Sciatic nerve (tissue), 2 donors: ENCODE measurements around the gene HOXD9. TPM values are rescaled to one million over a fixed set of nuclear protein-coding genes. Genes with fewer than 3 reads are reported as not detected.
A peak's percentile ranks its signal among the peaks of the same experiment; 100 is the strongest.

Experiments
- ATAC-seq: fragments of 200-7000 bp; cut with Tn5 transposase; one replicate; pipeline ENCODE4 v1.9.1; 2020; ENCODE audit warnings: mild to moderate bottlenecking, moderate library complexity
- DNase-seq: peaks from one replicate; pipeline ENCODE4 v3.0.0-alpha.2; 2020; ENCODE audit warnings: low spot score
- intact Hi-C: fragments of 100-400 bp; cut with DNase I; formaldehyde crosslinking; loops from one replicate; pipeline ENCODE4 v1.14.2; 2022
- total RNA-seq: library from RNA; stranded (reverse); fragmentation: NEBNext Ultra II Directional; extraction: Animal tissue kit (Norgen Biotek cat#: 25700); gene quantifications from one replicate; pipeline ENCODE4 v1.2.1, GENCODE V29; 2021
- donor health status: DM: no; HTN: no; CAD: no.
- donor health status: DM: no; HTN: no; CAD: no.

Gene HOXD9
- total RNA-seq, 1 donor from 2014 or later, result 4.9 TPM

DNA sequence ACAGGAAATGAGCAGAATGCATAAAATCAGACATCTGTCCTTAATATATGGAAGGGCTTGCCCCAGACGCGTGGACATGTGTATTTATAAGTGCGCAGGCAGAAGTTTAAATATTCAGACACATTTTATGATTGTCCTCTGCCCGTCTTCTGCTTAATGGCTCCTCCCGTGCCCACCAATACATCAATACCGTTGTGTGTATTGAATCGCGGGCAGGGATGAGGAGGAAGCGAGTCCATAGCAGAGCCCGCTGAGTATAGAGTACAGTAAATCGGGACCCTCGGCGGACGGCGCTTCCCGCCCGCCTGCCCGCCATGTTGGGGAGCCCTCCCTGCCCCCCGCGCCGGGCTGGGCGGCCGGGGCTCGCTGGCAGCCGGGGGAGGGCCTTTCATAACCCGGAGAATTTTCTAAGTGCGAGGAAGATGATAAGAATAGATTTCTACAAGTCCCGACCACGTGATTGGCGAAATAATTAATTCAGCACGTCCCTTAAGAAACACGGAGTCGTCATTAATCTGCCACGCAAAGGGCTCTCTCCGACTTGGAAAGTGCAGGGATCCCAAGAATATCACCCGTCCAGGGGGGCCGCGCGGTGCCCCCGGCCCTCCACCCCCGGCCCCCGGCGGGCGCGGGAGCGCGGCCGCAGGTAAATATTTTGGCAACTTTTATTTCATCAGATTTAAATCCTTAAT, 34.4 kb downstream of the HOXD9 start, which contains the start of gene HOXD3:
HOXD3 (plus strand) TSS at position 501 of the 692 bp plus-strand sequence. CDS start 11,808 bp downstream, outside the sequence.
- intact Hi-C loops, result no loop called here
- no peak for ATAC-seq

DNA sequence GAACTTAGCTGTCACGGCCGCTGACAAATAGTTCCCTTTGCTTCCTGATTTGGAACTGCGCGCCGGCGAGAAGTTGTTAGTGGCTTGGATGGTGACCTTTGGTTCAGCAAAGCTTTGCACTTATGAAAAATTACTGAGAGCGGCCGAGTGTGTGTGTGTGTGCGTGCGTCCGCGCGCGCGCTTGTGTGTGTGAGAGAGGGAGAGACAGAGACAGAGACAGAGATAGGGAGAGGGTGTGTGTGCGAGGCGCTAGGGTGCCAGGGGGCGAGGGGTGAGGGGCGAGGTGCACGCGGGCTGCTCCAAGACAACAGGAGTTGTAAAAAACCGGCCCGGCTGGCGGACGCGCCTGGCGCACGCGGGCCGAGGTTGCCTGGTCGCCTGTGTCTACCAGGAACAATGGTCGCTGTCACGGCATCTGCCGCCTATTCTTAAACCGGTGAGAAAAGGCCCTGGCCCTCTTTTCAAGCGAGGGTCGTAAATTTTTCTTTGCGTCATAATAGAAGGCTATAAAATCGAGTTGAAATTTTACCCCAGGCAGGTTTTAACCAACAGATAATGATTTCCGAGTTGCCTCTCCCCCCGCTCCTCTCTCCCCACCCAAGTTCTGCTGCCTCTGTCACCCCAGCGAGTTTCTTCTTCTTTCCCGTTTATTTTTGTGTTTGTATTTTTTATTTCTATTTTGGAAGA, 35.1 kb downstream of the HOXD9 start:
- ATAC-seq (no peak), DNase-seq (no peak)
- intact Hi-C loops, result no loop called here

More for the DNA sequence above, 34.4 kb downstream of the HOXD9 start, which contains the start of gene HOXD3:
- no peak for DNase-seq

DNA sequence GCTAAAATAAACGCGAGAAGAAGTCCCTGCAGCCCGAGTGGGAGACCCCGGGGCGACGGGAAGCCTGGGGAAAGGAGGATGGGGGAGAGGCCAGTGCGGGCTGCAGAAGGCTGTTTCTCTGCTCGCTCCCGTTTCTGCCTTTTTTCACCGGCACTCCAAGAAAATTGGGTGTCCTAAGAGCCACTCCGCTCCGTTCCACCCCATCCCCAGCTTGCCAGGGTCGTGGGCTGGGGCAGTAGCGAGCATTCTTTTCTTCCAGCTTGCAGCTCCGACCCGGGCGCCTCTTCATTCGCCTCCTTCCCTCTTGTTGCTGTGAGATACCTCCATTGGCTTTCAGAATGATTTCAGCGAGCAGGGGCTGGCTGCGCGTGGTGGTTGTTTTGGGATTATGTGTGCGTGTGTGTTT, 35.7 kb downstream of the HOXD9 start:
- intact Hi-C loops, result no loop called here
- DNase-seq, result no peak
- no peak for ATAC-seq

DNA sequence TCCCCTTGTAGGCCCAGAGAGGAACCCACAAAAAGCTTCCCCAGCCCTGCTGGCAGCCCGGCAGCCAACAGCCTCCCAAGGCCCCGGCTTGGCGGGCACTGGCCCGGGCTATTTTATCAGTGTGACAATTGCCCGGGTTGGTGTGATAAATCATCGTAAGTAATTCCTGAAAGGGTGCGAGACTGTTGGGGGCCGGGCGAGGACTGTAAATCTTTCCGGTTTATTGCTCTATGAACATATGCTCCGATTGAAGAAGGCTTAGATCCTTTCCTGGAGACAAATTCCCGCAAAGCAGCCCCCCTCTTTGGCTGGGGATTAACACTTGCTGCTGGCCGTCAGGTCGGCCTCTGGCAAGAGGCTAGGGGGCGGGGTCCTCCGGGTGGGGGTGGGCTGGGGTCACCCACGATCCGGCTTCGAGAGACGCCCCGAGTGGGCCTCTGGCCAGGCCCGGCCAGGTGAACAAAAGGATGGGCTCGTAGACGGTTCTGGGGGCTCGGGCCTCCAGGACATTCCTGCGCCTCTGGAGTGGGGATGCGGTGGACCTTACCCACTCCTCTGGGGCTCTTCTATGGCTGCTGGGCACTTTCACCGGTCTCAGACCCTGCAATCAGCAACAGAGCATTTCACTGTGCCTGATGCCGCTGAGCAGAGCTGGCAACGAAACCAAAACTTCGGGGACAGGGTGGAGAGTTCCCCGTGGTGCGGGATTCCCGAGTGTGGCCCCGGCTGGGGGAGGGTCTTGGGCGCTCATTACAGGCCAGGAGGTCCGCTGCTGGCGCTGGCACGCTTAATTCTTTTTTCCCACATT, 36.5 kb downstream of the HOXD9 start:
- intact Hi-C loops, result no loop called here
- DNase-seq (no peak), ATAC-seq (no peak)

DNA sequence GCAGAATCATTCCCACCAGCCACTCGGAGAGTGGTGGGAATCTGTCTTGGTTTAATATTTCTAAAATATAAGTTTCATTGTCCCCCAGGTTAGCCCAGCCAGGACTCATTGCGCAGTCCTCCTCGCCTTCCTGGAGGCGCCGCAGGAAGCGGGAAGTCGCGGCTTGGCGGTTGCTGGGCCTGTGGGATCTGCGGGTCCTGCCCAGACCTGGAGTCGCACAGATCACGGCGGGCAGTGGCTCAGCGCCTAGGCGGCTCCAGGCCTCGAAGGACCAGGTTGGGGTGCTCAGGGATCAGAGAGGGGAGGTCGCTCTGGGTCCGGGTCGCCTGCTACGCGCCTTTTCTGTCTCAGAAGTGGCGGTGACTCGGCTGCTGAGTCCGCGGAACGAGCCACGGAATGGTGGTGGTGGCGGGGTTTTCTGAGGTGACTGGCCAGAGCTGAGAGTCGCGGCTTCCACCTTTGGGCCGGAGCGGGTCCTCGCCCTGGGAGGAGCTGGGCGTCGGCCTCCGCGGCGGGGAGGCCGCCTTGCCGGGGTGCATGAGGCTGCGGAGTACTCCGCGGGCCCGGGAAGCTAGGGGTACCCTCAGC, 37.2 kb downstream of the HOXD9 start:
- no peak for ATAC-seq
- intact Hi-C loops, result no loop called here

DNA sequence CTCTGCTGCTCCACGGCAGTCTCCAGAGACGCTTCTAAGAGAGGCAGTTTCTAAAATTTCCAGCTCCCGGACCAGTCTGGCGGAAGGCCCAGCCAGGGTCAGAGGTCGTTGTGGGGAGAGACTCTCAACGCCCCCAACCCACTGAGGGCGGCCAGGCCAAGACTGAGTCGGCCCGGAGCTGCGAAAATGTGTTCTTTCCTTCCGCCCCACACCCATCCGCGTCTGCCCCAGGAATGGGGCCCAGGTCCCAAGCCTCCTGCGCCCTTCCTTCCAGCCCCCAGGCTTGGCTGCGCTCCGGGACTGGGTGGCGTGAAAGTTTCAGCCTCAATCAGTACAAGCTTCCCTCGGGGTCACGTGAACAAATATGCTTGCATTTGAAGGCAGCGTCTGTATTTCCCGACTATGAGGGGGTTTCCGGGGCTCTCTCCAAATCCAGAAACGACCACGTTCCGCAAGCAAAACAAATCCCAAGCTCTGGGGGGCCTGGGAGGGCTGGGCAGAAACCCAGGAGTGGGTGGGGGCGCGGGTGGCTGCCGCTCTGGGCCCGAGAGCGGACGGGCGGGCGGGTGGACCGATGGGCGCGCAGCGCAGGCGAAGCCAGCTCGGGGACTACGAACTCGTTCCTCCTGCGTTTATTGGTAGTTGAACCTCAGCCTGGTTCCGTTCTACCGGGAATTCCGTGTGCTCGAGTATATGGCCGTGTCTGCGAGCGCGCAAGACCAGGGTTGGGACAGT, 37.9 kb downstream of the HOXD9 start:
- intact Hi-C loops, result no loop called here
- no peak for DNase-seq

More for the DNA sequence above, 37.2 kb downstream of the HOXD9 start:
- DNase-seq, result no peak

DNA sequence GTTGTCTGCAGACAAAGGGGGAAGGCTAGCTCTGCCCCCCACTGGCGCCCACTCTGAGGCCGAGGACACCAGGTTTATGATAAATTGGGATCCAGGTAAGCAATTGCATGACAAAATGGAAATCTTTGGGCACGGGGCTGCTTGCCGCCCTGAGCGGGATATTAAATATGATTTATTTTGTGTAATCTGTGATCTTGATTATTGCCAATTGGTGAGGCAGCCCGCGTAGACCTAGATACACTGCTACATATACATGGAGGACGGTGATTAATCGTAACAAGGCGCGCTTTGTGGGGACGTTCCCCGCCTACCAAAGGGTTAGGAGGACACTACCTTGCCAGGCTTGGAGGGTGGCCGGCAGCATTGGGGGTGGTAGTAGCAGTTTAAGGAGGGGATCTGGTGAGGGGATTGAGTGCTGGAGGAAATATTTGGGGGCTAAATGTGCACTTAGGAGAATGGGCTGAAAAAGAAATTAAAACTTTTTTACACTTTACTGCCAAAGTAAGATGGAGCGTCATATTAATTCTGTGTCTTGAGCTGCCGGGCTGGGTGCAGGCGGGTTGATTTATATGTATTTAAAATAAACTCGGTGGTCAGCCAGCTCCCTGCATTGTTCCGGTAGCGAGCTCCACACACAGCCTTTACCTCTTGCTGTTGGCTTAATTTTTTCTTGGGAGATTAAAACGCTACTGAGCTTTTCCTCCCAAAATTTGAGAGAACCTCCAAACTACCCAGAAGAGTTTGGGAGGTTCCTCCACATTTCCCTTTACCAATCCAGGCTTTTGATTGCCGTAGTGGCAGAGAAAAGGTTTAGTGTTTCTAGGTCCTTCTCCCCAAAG, 38.7 kb downstream of the HOXD9 start:
- ATAC-seq (no peak), DNase-seq (no peak)
- intact Hi-C loops, result no loop called here

More for the DNA sequence above, 37.9 kb downstream of the HOXD9 start:
- peak; percentile 24 for ATAC-seq

DNA sequence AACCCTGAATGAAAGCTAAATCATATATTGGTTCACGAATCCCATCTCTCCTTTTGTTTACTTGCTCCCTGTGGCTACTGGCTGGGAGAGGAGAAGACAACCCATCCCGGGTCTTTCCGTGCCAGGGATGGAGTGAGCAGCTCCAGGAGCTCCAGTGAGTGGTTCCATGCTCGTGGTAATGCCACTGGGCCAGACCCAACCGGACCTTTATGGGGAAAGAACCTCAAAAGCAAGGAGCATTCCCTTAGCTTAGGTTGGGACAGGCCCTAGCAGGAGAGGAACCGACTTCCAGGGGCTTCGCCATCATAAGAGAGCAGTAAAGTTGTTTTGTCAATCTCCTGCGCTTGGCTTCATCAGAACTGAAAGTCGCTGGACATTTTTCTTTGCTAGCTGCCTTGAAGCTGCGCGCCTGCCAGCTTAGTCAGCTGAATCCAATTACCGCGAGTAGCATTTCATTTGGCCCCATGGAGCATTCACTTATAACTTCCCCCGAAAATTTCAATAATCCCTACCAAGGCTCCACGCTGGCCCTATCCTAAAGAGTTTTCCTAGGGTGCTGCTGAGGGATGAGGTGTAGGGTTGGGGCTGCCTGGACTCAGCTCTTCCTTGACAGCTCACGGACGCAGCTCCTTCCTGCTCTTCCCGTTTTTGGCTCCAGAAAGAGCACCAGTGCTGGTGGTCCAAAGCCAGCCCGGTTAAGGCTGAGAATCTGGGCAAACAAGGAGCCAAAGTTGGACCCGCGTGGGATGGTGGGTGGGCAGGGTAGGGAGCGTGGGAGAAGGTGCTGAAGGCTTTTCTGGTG, 39.5 kb downstream of the HOXD9 start:
- no peak for DNase-seq
- intact Hi-C loops, result no loop called here
- ATAC-seq, result peak; percentile 15

DNA sequence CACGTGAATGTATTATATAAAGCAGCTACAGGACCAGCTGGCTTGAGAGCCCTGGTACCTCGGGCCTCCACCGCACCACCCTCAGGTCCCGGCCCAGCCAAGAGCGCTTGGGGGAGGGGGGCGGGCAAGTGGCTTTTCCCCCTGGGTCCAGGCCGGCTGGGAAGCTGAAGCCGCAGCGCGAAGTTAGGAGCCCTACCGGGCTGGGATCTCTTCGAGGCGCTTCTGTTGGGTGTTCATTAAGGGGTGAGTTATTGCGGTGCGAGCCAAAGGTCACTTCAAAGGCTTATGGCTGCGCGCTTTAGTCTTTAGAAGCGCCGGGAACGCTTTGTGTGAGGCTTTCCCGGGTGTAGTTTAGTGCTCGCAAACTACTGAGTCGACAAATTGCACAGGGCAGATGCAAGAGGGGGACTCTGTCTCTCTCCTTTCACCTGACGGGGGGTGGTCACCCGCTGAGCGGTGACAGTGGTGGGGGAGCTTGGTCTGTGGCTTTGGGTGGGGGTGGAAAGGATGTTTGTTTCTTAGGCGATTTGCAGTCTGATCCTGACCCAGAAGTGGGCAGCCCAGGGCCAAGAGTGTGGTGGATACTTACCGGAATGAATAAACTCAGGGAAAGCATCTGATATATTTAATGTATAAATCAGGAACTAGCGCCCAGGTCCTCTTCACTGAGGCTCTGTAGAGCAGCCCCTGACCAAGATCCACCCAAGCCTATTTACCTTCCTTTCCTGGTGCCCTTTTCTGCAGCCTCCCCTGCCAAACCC, 40.6 kb downstream of the HOXD9 start:
- intact Hi-C loops, result no loop called here
- DNase-seq, result no peak
- ATAC-seq, result no peak

DNA sequence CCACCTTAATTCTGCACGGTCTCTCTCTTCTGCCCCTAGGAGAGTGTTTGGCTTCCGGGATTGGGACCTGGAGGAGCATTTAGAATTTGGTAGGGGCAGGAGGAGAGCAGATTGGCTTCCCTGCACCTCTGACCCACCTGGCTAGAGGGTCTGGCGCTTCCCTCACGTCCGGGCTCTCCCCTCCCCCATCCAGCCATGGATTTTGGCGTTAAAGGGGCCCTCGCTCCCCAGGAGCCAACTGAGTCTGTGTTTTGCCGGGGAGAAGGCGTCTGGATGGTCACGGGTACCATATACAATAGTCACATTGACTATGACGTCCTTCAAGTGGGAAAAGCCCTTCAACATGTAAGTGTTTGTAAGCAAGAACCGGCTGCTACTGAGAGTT, 41.1 kb downstream of the HOXD9 start:
- intact Hi-C loops, result no loop called here
- no peak for ATAC-seq
- no peak for DNase-seq

DNA sequence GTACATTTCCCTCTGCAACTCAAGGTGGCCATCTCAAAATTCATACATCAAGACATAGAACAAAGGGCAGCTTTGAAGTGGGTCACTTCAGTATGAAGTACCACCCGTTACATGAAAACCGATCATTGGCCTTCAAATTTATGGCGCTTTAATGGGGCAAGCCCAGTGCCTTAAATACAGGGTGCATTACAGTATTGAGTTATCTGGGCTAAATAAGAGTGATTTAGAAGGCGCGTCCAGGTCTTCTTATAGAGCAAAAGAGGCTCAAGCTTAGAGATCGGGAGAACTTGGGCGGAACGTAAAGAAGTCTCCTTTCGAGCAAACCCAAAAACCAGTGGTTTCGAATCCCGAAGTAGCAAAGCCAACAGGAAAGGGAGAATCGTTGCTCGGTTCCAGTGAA, 41.7 kb downstream of the HOXD9 start:
- no peak for DNase-seq
- intact Hi-C loops, result no loop called here
- ATAC-seq, result no peak

DNA sequence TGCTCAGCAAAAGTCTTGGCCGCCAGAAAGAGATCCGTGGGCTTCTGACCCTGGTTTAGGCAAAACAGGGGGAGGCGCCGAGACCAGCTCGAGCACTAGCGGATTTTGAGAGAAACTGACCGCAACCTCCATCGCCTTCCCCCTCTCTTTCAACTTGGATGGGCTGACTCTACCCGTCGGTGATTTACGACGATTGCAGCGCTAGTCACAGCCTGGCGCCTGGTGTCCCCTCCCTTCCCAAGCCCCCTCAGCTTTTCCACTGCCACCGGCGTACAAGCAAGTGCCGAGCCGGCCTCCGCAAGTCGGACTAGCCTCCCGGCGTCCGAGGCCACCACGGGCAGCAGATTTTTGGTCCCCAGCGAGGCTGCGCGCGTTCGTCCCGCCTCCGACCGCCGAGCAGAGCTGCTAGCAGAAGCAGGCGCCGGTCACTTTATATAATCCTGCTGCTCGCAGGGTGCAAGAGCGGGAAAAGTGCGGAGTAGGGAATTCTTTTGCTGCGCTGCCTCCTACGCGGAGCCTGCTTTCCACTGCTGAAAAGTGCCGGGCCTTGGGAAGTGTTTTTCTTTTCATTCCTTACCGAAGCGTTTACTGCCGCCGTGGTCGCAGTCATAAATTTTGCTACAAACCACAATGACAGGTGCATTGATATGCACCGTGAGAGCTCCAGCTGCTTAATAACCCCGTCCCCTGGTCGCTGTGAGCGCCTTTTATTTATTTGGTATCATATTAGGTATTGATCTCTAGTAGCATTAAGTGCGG, 42.3 kb downstream of the HOXD9 start:
- ATAC-seq, result no peak
- DNase-seq, result no peak
- intact Hi-C loops, result no loop called here

DNA sequence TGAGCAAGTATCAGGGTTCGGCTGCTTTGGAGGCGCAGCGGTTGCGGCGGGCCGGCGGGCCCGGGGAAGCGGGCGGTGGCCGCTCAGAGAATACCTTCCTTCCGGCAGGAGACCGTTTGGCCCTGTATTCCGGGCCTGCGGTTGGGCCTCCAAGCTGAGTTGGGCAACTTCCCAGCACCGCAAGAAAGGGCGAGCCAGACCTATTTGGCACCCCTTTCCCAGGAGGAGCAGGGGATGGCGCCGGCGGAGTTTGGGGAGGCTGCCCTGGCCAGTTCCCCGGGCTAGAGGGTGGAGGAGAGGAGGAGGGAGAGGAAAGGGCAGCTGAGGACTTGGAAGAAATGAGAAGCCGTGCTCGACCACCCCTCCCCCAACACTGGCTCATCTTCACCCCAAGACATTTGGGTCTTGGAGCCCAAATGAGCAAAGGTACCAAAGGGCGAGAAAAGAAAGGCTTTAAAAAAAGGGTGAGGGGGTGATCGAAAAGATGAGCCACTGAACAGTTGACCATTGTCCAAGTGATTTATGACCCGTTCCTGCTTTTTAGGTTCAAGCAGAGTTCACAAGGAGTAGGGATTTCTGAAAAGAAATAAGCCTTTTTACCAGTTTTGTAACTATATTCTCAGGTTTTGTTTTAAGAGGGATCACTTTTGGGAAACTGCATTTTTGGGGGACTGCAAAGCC, 43.0 kb downstream of the HOXD9 start:
- DNase-seq (no peak), ATAC-seq (no peak)
- intact Hi-C loops, result no loop called here

DNA sequence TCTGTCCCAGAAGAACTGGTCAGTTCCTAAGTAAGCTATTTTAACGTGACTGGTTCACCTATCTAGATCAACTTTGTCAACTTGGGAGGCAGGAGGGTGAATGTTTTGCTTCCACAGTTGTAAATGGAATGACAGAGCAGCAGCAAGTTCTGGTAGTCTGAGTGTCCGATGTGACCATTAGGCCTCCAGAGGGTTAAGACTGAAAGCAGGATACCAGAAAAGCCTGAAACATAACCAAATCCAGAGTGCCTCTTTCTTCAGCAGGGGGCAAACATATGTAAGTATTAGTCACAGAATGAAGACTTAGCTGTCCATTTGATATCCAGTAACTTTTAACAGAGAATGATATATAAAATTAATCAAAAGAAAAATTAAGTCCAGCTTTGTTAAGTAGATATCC, 43.8 kb downstream of the HOXD9 start:
- ATAC-seq (no peak), DNase-seq (no peak)
- intact Hi-C loops, result no loop called here

DNA sequence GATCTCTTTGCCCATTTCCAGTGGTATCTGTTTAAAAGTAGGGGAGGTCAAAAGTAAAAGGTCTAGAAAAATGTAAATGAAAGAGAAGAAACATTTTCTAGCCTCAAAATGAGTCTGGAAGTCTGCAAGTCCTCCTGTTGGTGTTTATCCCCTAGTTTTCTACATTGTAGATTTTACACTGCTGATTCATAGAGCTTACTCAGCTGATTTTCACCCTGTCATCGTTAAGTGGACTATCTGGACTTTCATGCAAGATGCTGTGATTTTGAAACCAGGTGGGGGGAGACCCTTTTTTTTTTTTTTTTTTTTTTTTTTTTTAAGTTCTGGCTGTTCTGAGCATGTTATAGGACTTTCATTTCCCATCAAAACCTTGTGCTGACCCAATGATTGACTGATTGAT, 44.9 kb downstream of the HOXD9 start:
- DNase-seq, result no peak
- no peak for ATAC-seq
- intact Hi-C loops, result no loop called here
